ENCODE measurements around the gene KRTAP10-2.
"Not testable (repeated sequence)": the region's sequence is repeated elsewhere in the genome, so short reads cannot be mapped to it uniquely, and the experiment has no call there.

KRTAP10-2 gene

DNA sequence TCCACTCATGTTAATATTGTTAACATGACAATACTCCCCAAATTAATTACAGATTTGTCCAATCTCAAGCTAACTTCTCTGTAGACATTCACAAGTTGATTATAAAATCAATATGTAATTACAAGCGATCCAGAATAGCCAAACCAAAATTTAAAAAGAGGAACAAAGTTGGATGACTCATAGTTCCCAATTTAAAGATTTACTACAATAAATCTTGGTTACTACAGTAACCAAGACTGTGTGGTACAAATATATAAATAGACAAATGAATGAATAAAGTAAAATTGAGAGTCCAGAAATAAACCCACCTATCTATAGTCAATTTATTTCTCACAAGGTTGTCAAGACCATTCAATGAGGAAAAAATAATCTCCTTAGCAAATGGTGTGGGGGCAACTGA lies 15.1 kb upstream of the KRTAP10-2 start:
- FAIRE-seq: peak; percentile 18

DNA sequence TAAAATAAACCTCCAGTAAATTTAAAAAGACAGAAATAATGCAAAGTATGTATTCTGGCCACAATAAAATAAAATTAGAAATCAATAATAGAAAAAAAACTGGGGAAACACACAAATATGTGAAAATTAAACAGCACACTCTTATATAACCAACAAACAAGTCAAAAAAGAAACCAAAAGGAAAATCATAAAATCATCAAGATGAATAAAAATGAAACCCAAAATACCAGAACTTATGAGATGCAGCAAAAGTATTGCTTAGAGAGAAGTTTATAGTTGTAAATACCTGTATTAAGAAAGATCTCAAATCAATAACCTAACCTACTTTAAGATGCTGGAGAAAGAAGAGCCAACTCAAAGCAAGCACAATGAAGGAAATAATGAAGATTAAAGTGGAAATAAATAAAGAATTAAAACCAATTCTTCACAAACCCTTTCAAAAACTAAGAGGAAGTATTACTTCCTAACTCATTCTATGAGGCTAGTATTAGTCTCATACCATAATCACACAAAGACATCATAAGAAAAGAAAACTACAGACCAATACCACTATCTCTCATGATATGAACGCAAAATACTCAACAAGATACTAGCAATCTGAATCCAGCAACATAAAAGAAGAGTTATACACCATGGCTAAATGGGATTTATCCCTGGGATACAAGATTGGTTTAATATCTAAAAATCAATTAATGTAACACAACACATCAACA lies 13.7 kb upstream of the KRTAP10-2 start:
- peak; percentile 61 for FAIRE-seq

DNA sequence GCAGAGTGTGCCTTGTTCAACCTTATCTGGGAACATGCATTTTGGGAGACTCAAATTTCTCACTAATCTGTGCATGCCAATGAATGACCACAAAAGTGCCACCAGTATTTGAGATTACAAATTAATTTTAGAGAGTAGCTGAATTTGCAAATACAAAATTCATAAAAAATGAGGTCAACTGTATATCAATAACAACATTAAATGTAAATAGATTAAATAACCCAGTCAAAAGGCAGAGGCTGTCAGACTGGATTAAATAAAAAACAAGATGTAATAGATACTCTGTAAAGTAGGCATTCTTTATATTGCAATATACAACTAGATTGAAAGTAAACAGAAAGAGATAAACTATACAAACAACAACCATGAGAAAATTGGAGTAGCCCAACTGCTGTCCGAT lies 12.8 kb upstream of the KRTAP10-2 start:
- no peak for FAIRE-seq

- no peak for FAIRE-seq
Measured at GRCh38 chr21:44558695-44559094, 7.4 kb upstream of the KRTAP10-2 start, which contains the start of gene KRTAP10-3. TSS of gene KRTAP10-3 (minus strand) at chr21:44558795. CDS start at chr21:44558715, 80 bp downstream.

DNA sequence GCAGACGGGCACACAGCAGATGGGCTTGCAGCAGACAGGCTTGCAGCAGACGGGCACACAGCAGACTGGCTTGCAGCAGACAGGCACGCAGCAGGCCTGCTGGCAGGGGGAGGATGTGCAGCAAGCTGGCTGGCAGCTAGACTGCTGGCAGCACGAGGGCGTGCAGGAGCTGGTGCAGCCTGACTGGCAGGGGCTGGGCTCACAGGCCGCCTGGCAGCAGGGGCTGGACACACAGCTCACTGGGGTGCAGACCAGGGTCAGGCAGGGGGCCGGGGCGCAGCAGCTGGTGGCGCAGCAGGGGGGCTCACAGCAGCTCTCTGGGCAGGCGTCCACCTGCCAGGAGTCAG lies 7.0 kb upstream of the KRTAP10-2 start:
- not testable (repeated sequence) for FAIRE-seq

DNA sequence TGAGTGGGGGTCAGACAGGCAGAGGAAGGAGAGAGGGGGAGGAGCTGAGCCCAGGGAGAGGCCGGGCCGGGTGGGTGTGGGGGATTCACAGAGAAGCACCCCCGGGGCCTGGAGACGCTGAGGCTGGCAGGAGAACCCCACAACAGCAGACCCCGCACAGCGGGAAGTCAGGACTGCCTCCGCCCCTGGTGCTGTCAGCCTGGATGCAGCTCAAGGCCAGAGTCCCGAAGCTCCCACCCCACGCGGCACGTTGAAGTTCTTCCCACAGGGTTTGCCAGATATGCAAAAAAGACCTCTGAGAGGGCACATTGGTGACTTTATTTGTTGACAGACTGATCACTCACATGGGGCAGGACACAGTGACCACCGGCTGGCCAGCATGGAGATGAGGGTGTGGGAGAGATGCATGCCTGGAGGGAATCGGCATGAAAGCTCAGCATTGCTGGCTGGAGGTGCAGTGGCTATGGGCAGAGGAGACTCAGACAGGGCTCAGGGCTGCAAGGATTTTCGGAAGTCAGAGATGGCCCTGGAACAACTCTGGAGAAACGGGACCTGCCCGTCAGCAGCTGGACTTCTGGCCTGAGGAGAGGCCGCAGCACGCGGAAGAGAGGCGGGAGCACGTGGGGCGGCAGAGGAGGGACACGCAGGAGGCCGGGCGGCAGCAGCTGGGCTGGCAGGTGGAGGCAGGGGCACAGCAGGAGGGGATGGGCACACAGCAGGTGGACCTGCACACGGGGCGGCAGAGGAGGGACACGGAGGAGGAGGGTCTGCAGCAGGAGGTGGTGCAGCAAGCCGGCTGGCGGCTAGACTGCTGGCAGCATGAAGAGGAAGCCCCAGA lies 6.4 kb upstream of the KRTAP10-2 start:
- no peak for FAIRE-seq

DNA sequence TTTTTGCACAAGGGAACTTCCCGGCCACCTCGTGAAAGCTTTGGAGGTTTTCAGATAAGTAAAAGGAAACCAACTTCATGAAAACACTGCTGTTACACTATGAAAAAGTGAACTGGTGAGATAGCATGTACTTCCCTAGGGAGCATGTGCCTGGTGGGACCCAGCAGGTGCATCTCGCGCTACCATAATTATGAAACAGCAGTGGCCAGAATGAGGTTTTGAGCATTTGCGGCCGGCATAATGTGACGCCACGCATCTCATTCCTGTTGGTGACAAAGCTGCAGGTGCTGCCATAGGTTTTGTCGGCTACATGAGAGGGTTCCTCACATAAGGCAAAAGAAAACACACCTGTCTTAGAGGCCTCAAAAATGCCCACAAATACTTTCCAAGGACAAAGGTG lies 5.6 kb upstream of the KRTAP10-2 start:
- FAIRE-seq: no peak

DNA sequence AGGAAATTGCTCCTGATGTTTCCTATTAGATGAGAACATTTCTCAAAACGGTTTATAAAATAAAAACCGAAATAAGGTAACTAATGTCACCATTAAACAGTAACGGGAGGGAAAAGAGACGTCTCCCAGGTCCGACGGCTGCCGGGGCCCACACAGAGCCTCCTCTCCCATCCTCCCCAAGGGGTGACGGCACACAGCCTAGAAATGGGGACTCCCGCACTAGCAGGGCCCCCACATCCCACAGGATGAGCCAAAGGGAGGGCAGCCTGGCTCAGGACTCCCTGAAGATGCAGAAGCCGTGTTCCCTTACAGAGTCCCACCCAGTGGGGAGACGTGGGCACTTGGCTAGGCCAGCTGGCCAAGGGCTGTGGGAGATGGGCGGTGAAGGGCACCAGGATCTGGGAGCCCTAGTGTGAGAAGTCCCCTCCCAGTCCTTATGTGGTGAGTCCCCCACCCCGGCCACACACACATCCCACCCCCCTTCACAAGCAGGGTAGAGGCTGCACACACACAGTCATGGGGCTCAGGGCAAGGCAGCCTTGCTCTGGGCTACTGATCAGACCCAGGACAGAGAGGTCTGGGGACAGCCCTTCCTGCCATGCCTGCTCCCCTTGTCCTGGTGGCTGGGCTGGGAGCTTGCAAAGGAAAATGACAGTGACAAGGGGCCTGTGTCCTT lies 4.0 kb upstream of the KRTAP10-2 start:
- no peak for FAIRE-seq

GRCh38 chr21:44552681-44553080 lies 1.4 kb upstream of the KRTAP10-2 start:
- no peak for FAIRE-seq

GRCh38 chr21:44552136-44552535 lies 831 bp upstream of the KRTAP10-2 start:
- FAIRE-seq: no peak

DNA sequence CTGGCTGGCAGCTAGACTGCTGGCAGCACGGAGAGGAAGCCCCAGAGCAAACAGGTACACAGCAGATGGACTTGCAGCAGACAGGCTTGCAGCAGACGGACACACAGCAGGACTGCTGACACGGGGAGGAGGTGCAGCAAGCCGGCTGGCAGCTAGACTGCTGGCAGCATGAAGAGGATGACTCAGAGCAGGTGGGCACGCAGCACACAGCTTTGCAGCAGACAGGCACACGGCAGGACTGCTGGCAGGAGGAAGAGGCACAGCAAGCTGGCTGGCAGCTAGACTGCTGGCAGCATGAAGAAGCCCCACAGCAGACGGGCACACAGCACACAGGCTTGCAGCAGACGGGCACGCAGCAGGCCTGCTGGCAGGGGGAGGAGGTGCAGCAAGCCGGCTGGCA lies 498 bp downstream of the KRTAP10-2 start:
- no peak for FAIRE-seq

GRCh38 chr21:44550285-44550684 lies 1.0 kb downstream of the KRTAP10-2 start:
- not testable (repeated sequence) for FAIRE-seq

- FAIRE-seq: no peak
Measured at GRCh38 chr21:44549525-44550211, 1.6 kb downstream of the KRTAP10-2 start.

DNA sequence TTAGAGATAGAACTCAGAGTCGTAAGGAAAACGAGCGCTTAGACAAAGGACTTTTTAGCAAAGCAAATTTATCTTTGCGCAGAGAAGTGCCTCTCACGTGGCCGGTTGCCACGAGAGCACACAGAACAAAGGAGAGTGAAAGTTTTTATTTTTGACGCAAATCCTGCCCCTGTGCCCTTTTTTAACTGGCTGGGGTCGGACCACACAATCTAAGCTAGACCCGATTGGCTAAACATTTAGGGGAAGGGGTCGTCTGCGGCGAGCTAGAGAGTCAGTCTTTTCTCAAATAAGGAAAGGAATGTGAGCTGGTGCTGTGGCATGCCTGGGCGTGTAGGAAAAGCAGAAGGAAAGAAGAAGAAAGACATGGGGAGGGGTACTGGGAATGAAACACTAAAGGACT lies 2.4 kb downstream of the KRTAP10-2 start:
- FAIRE-seq: no peak

DNA sequence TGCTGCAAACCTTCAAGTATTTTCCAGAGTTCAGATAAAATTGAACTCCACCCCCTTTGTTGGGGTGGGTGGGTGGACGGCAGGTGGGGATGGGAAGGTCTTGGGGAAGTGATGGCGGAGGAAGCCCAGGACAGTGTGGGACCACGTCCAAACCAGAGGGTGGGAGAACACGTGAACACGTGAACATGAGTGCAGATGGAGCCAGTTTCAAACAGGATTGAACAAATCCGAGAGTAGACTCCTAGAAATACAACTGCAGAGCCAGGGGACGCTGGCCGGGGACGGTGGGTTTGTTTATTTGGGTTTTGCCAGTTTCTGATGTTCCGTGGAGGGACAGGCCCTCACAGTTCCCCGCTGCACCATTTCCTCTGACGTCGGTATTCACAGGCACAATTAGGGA lies 2.9 kb downstream of the KRTAP10-2 start:
- no peak for FAIRE-seq

DNA sequence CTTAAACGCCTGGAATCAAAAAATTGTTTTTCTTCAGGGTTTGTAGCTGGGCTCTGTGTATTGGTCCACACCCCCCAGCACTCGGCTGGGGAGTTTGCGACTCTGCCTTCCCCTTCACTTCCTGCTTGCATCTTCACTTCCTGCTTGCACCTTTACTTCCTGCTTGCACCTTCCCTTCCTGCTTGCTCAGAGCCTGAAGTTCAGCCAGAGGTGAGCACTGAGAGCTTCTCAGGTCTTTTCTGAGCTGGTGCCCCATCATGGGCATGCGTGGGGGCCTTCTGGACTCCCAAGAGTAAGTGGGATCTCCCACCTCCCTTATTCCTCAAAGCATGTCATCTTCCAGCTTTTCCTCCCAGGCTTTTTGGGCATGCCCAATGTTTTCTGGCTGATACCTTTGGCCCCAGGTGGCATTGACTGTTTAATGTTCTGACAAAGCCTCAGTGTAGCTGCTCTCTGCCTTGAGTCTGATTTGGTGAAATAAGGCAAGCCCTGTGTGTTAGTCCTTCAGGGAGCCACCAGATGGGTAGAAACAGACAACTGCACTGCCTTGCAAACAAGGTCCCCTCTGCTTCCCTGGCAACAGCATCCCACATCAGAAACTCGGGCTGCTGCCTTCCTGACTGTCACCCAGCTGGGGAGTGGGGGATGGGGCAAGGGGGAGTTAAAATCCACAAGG lies 3.5 kb downstream of the KRTAP10-2 start:
- no peak for FAIRE-seq

DNA sequence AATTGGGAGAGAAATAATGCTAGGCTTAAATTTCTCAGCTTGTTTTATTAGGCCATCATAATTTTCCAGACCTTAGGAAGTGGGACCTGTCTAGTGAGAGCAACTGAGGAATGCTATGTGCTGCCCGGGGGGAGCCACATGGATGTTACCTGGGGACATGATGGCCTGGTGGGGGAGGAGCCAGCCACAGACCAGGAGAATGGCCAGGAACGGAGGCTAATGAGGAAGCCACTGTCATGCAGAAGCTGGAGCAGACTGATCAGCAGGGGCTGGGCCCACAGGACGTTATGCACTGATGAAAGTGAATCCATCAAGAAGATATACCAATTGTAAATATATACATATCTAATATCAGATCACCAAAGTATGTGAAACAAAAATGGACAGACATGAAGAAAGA lies 6.7 kb downstream of the KRTAP10-2 start:
- no peak for FAIRE-seq

DNA sequence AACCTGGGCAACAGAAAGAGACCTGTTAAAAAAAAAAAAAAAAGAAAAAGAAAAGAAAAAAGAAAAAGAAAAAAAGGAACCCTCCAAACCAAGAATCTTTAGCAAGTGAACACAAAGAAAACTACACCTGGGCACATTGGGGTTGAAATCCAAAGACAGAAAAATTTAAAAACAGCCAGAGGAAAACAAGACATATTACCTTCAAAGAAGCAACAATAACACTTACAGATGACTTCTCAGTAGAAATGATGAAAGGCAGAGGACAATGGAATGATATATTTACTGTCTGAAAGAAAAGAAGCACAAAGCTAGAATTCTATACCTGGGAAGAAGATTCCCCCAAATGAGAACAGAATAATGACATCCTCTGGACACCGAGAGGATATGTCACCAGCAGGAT lies 8.6 kb downstream of the KRTAP10-2 start:
- no peak for FAIRE-seq

GRCh38 chr21:44540741-44541288 lies 10.5 kb downstream of the KRTAP10-2 start:
- no peak for FAIRE-seq

- FAIRE-seq: no peak
Measured at GRCh38 chr21:44539991-44540666, 11.2 kb downstream of the KRTAP10-2 start, which contains the start of gene KRTAP10-1. TSS of gene KRTAP10-1 (minus strand) at chr21:44540195. CDS start at chr21:44540150, 45 bp downstream.

GRCh38 chr21:44539046-44539445 lies 12.3 kb downstream of the KRTAP10-2 start:
- FAIRE-seq: no peak

All from colon (tissue), 2 donors.